LNCaP clone FGC (cell line): ENCODE results near the gene ESD.
"Not testable (repeated sequence)": the region's sequence is repeated elsewhere in the genome, so short reads cannot be mapped to it uniquely, and the experiment has no call there.

Source experiments
- DNase-seq: peaks from one replicate; pipeline ENCODE4 v3.0.0-alpha.2; 2011; ENCODE audit warnings: low read depth
- H3K4me3 ChIP-seq: 2 replicates; pipeline ENCODE4 v1.5.1; 2011; ENCODE audit warnings: mild to moderate bottlenecking, low read depth, low read length, control low read depth
- CTCF ChIP-seq: IDR thresholded peaks from 2 replicates; pipeline ENCODE4 v1.5.1; 2012; ENCODE audit warnings: mild to moderate bottlenecking; ENCODE audit not compliant: control insufficient read depth, insufficient read depth; ENCODE audit errors: extremely low read depth

ESD gene

GRCh38 chr13:46778095-46778494, 18.9 kb downstream of the ESD start:
- no peak for TF ChIP-seq CTCF

GRCh38 chr13:46775385-46776107, 21.4 kb downstream of the ESD start:
- no peak overlapping the region for H3K4me3 ChIP-seq
- no peak for DNase-seq
- TF ChIP-seq CTCF: no peak

More at GRCh38 chr13:46778095-46778494, 18.9 kb downstream of the ESD start:
- no peak for DNase-seq
- no peak overlapping the region for H3K4me3 ChIP-seq

GRCh38 chr13:46773541-46773940, 23.4 kb downstream of the ESD start:
- no peak for DNase-seq
- no peak for TF ChIP-seq CTCF
- H3K4me3 ChIP-seq: no peak overlapping the region

- no peak for TF ChIP-seq CTCF
- no peak overlapping the region for H3K4me3 ChIP-seq
- DNase-seq: no peak
Measured at GRCh38 chr13:46771693-46772092, 25.3 kb downstream of the ESD start.

GRCh38 chr13:46769925-46770324, 27.0 kb downstream of the ESD start:
- not testable (repeated sequence) for H3K4me3 ChIP-seq, DNase-seq

- H3K4me3 ChIP-seq: no peak overlapping the region
- DNase-seq: no peak
- TF ChIP-seq CTCF: no peak
Measured at GRCh38 chr13:46761866-46762265, 35.1 kb downstream of the ESD start.

GRCh38 chr13:46761174-46761573, 35.8 kb downstream of the ESD start:
- DNase-seq: no peak
- TF ChIP-seq CTCF: no peak
- no peak overlapping the region for H3K4me3 ChIP-seq
